Choroid plexus epithelial cell (primary cell): Measurements from ENCODE around the gene LBHD2.
A peak's percentile ranks its signal among the peaks of the same experiment; 100 is the strongest.
"Not testable (repeated sequence)": the region's sequence is repeated elsewhere in the genome, so short reads cannot be mapped to it uniquely, and the experiment has no call there.

Experiments used
- DNase-seq: peaks from one replicate; pipeline ENCODE4 v3.0.0-alpha.2; 2010; ENCODE audit warnings: low read depth
- H3K4me3 ChIP-seq: 2 replicates; pipeline ENCODE4 v1.5.1; 2011; ENCODE audit warnings: low read depth, mild to moderate bottlenecking, control low read depth, low read length, moderate library complexity
- CTCF ChIP-seq: conservative IDR thresholded peaks from 2 replicates; pipeline ENCODE4 v1.5.1; 2011; ENCODE audit warnings: low read depth, mild to moderate bottlenecking, control low read depth, inconsistent platforms, low read length, moderate library complexity

Gene LBHD2

GRCh38 chr14:103113774-103114173 lies 29.8 kb downstream of the LBHD2 start:
- no peak for TF ChIP-seq CTCF
- no peak overlapping the region for H3K4me3 ChIP-seq
- no peak for DNase-seq

GRCh38 chr14:103115086-103115679 lies 31.2 kb downstream of the LBHD2 start:
- DNase-seq, H3K4me3 ChIP-seq: not testable (repeated sequence)

- DNase-seq: peak; percentile 74
- TF ChIP-seq CTCF: no peak
- H3K4me3 ChIP-seq: no peak overlapping the region
These were observed 32.0 kb downstream of the LBHD2 start for GRCh38 chr14:103115845-103116572.

GRCh38 chr14:103116636-103117035 lies 32.6 kb downstream of the LBHD2 start:
- no peak for DNase-seq
- no peak for TF ChIP-seq CTCF
- H3K4me3 ChIP-seq: no peak overlapping the region

- not testable (repeated sequence) for H3K4me3 ChIP-seq, DNase-seq
These were observed 33.5 kb downstream of the LBHD2 start for GRCh38 chr14:103117499-103117898.

- DNase-seq: no peak
- no peak for TF ChIP-seq CTCF
- H3K4me3 ChIP-seq: no peak overlapping the region
These were observed 34.1 kb downstream of the LBHD2 start for GRCh38 chr14:103118018-103118662.

GRCh38 chr14:103118663-103119404 lies 34.8 kb downstream of the LBHD2 start:
- TF ChIP-seq CTCF: no peak

GRCh38 chr14:103119527-103119926 lies 35.5 kb downstream of the LBHD2 start:
- H3K4me3 ChIP-seq, DNase-seq: not testable (repeated sequence)

More at GRCh38 chr14:103118663-103119404, 34.8 kb downstream of the LBHD2 start:
- no peak for DNase-seq
- H3K4me3 ChIP-seq: no peak overlapping the region
